GM12878 (cell line): ENCODE results near the gene ZNF668. TPM values are rescaled to one million over a fixed set of nuclear protein-coding genes. Genes with fewer than 3 reads are reported as not detected.

Experiments
- ATAC-seq: fragments of 200-7000 bp; cut with Tn5 transposase; 3 replicates; pipeline ENCODE4 v1.9.1; 2020; ENCODE audit warnings: mild to moderate bottlenecking, moderate library complexity
- BruUV-seq: library from RNA; stranded (reverse); fragments of 400-500 nt; replicated peaks from 2 replicates; lab custom pipeline; 2021; lab: Mats Ljungman, UMichigan
- CTCF ChIA-PET: fragments of 300-600 bp; sonication (Branson Sonifier 250); formaldehyde crosslinking; extraction: SDS; loops from one replicate; lab custom pipeline; 2021; ENCODE audit warnings: inconsistent platforms; lab: Yijun Ruan, JAX
- POLR2A ChIA-PET: fragments of 350-600 bp; formaldehyde crosslinking; extraction: SDS; loops from one replicate; lab custom pipeline; 2021; ENCODE audit warnings: inconsistent platforms; lab: Charles Lee
- RAD21 ChIA-PET: fragments of 300-600 bp; sonication (Branson Sonifier 250); formaldehyde crosslinking; loops from one replicate; lab custom pipeline; 2023; ENCODE audit warnings: antibody characterized with exemption; ENCODE audit not compliant: unreplicated experiment; lab: Charles Lee
- SMC1A ChIA-PET: fragments of 300-600 bp; sonication (Branson Sonifier 250); formaldehyde crosslinking; loops from one replicate; lab custom pipeline; 2023; ENCODE audit not compliant: unreplicated experiment, uncharacterized antibody; lab: Charles Lee
- DNase-seq: peaks from one replicate; pipeline ENCODE4 v3.0.0-alpha.2; 2011; ENCODE audit warnings: low read depth, low spot score
- FAIRE-seq: peaks from 3 replicates; lab custom pipeline; 2011; peaks lifted over from hg19 to GRCh38; lab: Jason Lieb, UNC
- H2AFZ ChIP-seq: 2 replicates; pipeline ENCODE4 v1.6.0; 2011; ENCODE audit warnings: low read depth, low read length, control low read depth; ENCODE audit not compliant: control insufficient read depth
- H3K27ac ChIP-seq: 2 replicates; pipeline ENCODE4 v1.5.1; 2011; ENCODE audit warnings: control low read depth; ENCODE audit not compliant: control insufficient read depth, insufficient read depth
- H3K27me3 ChIP-seq, 2 experiments: replicated peaks in 1 of 2; 2 replicates each; pipeline versions ENCODE4 v1.6.0 to v1.6.1; 2011; ENCODE audit warnings: low read length in 1 of 2; ENCODE audit not compliant: control insufficient read depth in 2 of 2, insufficient read depth in 2 of 2
- H3K36me3 ChIP-seq, 2 experiments: 2 replicates each; pipeline ENCODE4 v1.5.1; 2011; ENCODE audit warnings: low read length in 1 of 2; ENCODE audit not compliant: control insufficient read depth in 2 of 2, insufficient read depth in 2 of 2
- H3K4me1 ChIP-seq: 2 replicates; pipeline ENCODE4 v1.6.1; 2011; ENCODE audit warnings: mild to moderate bottlenecking, low read length, moderate library complexity, mixed read lengths; ENCODE audit not compliant: control insufficient read depth, insufficient read depth
- H3K4me2 ChIP-seq: 2 replicates; pipeline ENCODE4 v1.6.0; 2011; ENCODE audit warnings: control low read depth; ENCODE audit not compliant: control insufficient read depth, insufficient read depth
- H3K4me3 ChIP-seq: fragments of 200-600 bp; sonication (generic); 2 replicates; pipeline ENCODE4 v1.5.1; 2016
- H3K79me2 ChIP-seq: 2 replicates; pipeline ENCODE4 v1.6.0; 2011; ENCODE audit warnings: low read length; ENCODE audit not compliant: control insufficient read depth, insufficient read depth
- H3K9ac ChIP-seq: 2 replicates; pipeline ENCODE4 v1.8.0; 2011; ENCODE audit warnings: low read length, control low read depth, mixed read lengths; ENCODE audit not compliant: control insufficient read depth, insufficient read depth
- H3K9me3 ChIP-seq: replicated peaks from 3 replicates; pipeline ENCODE4 v1.5.1; 2011; ENCODE audit warnings: mild to moderate bottlenecking, low read length; ENCODE audit not compliant: control insufficient read depth, insufficient read depth
- H4K20me1 ChIP-seq: 2 replicates; pipeline ENCODE4 v1.6.0; 2011; ENCODE audit not compliant: control insufficient read depth, insufficient read depth
- ATF3 ChIP-seq: IDR thresholded peaks from 2 replicates; pipeline ENCODE4 v1.6.1; 2011; ENCODE audit warnings: low read depth, mild to moderate bottlenecking, low read length, moderate library complexity, borderline replicate concordance; ENCODE audit errors: extremely low read depth
- E2F4 ChIP-seq: IDR thresholded peaks from 2 replicates; pipeline ENCODE4 v1.6.1; 2012; ENCODE audit warnings: low read depth, low read length, improper control_type of control experiment
- MTA3 ChIP-seq: IDR thresholded peaks from 2 replicates; pipeline ENCODE4 v1.6.1; 2012; ENCODE audit warnings: low read length, inconsistent platforms, borderline replicate concordance
- NFXL1 ChIP-seq: fragments of 450-650 bp; IDR thresholded peaks from 2 replicates; pipeline ENCODE4 v1.6.1; 2017; ENCODE audit warnings: antibody characterized with exemption, mild to moderate bottlenecking, borderline replicate concordance
- NR2C1 ChIP-seq: fragments of 450-650 bp; IDR thresholded peaks from 2 replicates; pipeline ENCODE4 v1.6.1; 2017; ENCODE audit warnings: antibody characterized with exemption, mild to moderate bottlenecking, moderate library complexity
- NR2F1 ChIP-seq: fragments of 450-650 bp; conservative IDR thresholded peaks from 2 replicates; pipeline ENCODE4 v1.6.1; 2017; ENCODE audit warnings: mild to moderate bottlenecking
- PML ChIP-seq: IDR thresholded peaks from 2 replicates; pipeline ENCODE4 v1.6.1; 2012; ENCODE audit warnings: low read length, inconsistent platforms
- TARDBP ChIP-seq: IDR thresholded peaks from 2 replicates; pipeline ENCODE4 v1.6.1; 2016; ENCODE audit warnings: borderline replicate concordance
- ZBTB4 ChIP-seq: fragments of 450-650 bp; formaldehyde crosslinking; IDR thresholded peaks from 2 replicates; pipeline ENCODE4 v1.4.0; 2022; ENCODE audit warnings: mild to moderate bottlenecking, moderate library complexity
- WGBS: methylation state at CpG from one replicate; pipeline ENCODE4 v1.1.6; 2016; ENCODE audit warnings: low lambda C conversion rate; ENCODE audit not compliant: insufficient replicate concordance, insufficient coverage; ENCODE audit errors: missing lambda C conversion rate; 5-methylcytosine and 5-hydroxymethylcytosine counted together
- in situ Hi-C: fragments of 300-500 bp; cut with MboI; formaldehyde crosslinking; loops from 9 replicates; pipeline ENCODE4 v1.14.3; 2018; ENCODE audit warnings: mixed read lengths
- intact Hi-C: fragments of 100-400 bp; cut with micrococcal nuclease; formaldehyde crosslinking; loops from one replicate; pipeline ENCODE4 v1.14.2; 2022; ENCODE audit not compliant: unreplicated experiment
- polyA plus RNA-seq, 11 experiments: library from polyadenylated mRNA; depleted of rRNA in 4 of 11; unstranded in 6 of 11; stranded (reverse) in 5 of 11; fragments of >200 nt; fragmentation: Nextera tagmentation in 4 of 11; fragmentation: Illumina TruSeq in 1 of 11; extraction: Ambion mirVana in 4 of 11; extraction: Trizol in 1 of 11; gene quantifications; 1 replicate in 1 of 11; 2 replicates in 10 of 11; pipeline versions ENCODE4 v1.2.1 to v1.2.3, GENCODE V29; 2011 to 2016; ENCODE audit warnings: inconsistent platforms in 2 of 11, missing spikeins in 2 of 11, low read depth in 1 of 11
- total RNA-seq, 4 experiments: library from RNA; depleted of rRNA in 3 of 4; stranded (reverse); fragments of >200 nt in 3 of 4; fragmentation: Illumina TruSeq in 1 of 4; extraction: Trizol in 1 of 4; gene quantifications; 2 replicates each; pipeline versions ENCODE4 v1.2.1 to v1.2.3, GENCODE V29; 2013 to 2021

ZNF668 gene
- total and polyA plus RNA-seq, 10 of the 15 experiments (the other 5 are each of a cell fraction or from before 2014, with no cell fraction given), result 0.05 to 20.7 (median 10.0) TPM; not detected in 1

- H3K79me2 ChIP-seq, result peaks cover 29% of the 10 kb centered on the region
Observed at GRCh38 chr16:31067342-31067741, 6.7 kb downstream of the ZNF668 start.

More at GRCh38 chr16:31067342-31067741, 6.7 kb downstream of the ZNF668 start:
- FAIRE-seq (no peak), ATAC-seq (no peak), DNase-seq (no peak)
- Histone ChIP-seq H3K27me3 (no peaks in the 10 kb centered on the region), H2AFZ (no peak overlapping the region), H3K4me1 (peaks cover 3% of the 10 kb centered on the region; the same call in 1 of the 2 replicates), H4K20me1 (no peaks in the 10 kb centered on the region), H3K27ac (no peak overlapping the region), H3K9me3 (no peaks in the 10 kb centered on the region), H3K4me2 (no peak overlapping the region), H3K9ac (no peak overlapping the region), H3K4me3 (no peak overlapping the region), H3K36me3 (peaks cover 8% of the 10 kb centered on the region in 2 experiments; a peak in 3 of 4 replicates)
- SMC1A ChIA-PET, result interaction anchor here (0.6 to 0.9 kb wide), 2 partner anchors 21 to 52 kb away, joined by 3 read pairs; no protein-coding TSS in a partner anchor
- 95% methylated on average over 3 of the region's 3 CpGs for WGBS
- no TSS peak for BruUV-seq
- POLR2A ChIA-PET, result interaction anchor here (1.0 to 1.3 kb wide), 2 partner anchors 44 to 118 kb away, joined by 3 read pairs; no protein-coding TSS in a partner anchor
- CTCF ChIA-PET, result interaction anchor here (1.6 to 3.2 kb wide), 3 partner anchors 8 to 83 kb away, joined by 6 to 13 read pairs (median 8); partner anchors contain the start of gene HSD3B7
- no peak for TF ChIP-seq ZBTB4 (CRISPR knock-in tag)
- TF ChIP-seq ATF3, result no peak
- TF ChIP-seq NR2F1, result no peak
- no peak for TF ChIP-seq E2F4
- no peak for TF ChIP-seq MTA3
- TF ChIP-seq PML, result no peak
- no peak for TF ChIP-seq TARDBP
- TF ChIP-seq NFXL1, result no peak
- no peak for TF ChIP-seq NR2C1
- intact Hi-C loops (no loop called here), in situ Hi-C loops (no loop called here)
- RAD21 ChIA-PET, result no interaction called here
